Measurements from ENCODE around the gene MEDAG.

The MEDAG gene

DNA sequence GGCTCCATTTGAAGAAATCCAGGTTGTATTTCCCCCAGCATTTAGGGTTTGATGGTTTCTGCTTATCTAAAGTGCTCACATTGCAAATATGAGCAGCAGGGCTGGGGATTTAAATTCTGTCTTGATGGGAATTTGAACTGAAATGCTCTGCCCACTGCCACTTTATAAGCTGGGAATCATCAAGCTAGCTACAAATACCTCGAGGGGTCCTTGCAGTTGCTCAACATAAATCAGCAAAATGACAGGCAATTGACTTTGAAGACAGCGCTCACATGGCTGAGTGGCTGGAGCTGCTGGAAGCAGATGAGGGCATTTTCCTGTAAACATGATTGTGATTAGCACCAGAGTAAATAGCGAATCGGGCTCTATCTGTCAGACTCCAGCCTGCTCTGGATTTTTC is 39.4 kb upstream of the MEDAG start:
- Histone ChIP-seq H3K27me3 (ENCODE audit: control insufficient read depth, insufficient read depth, low read length) (peaks cover 10% of the 10 kb centered on the region), H3K4me3 (ENCODE audit: low read depth, low read length) (no peak overlapping the region), H3K4me1 (ENCODE audit: control insufficient read depth, insufficient read depth, low read length) (peaks cover 36% of the 10 kb centered on the region), H3K9ac (ENCODE audit: low read depth, low read length) (no peak overlapping the region), H3K36me3 (ENCODE audit: control insufficient read depth, insufficient read depth, low read length) (no peaks in the 10 kb centered on the region), H3K9me3 (ENCODE audit: control insufficient read depth, insufficient read depth, low read length) (no peaks in the 10 kb centered on the region)

DNA sequence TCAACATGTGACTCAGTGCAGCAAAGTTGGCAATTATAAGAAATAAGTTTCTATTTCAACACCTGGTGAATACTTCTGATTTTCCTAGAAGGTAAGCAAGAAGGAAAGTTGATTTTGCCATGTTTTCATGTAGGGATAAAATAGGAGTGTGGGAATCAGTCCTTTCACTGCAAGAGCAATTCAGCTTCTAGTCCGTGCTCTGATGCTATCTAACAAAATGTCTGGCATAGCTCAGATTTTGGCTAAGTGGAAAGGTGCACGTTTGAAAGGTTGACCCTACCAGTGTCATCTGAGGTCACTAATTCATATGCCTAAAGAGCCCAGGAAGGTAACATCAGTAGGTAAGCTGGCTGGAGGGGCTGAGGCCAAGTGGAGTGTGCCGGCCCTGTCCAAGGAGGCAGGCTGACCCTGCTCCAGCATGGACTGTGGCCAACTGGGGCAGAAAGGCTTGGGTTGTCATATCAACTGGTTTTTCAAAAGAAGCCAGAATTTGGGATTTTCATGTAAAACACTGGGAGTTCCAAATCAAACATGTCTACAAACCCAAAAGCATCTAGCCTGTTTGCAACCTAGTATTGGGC is 38.9 kb upstream of the MEDAG start:
- no peaks in the 10 kb centered on the region for H3K36me3 ChIP-seq (ENCODE audit: control insufficient read depth, insufficient read depth, low read length)
- H3K9me3 ChIP-seq (ENCODE audit: control insufficient read depth, insufficient read depth, low read length) = no peaks in the 10 kb centered on the region
- peaks cover 5% of the 10 kb centered on the region for H3K27me3 ChIP-seq (ENCODE audit: control insufficient read depth, insufficient read depth, low read length)
- peaks cover 39% of the 10 kb centered on the region for H3K4me1 ChIP-seq (ENCODE audit: control insufficient read depth, insufficient read depth, low read length)
- H3K4me3 ChIP-seq (ENCODE audit: low read depth, low read length) = no peak overlapping the region
- no peak overlapping the region for H3K9ac ChIP-seq (ENCODE audit: low read depth, low read length)

DNA sequence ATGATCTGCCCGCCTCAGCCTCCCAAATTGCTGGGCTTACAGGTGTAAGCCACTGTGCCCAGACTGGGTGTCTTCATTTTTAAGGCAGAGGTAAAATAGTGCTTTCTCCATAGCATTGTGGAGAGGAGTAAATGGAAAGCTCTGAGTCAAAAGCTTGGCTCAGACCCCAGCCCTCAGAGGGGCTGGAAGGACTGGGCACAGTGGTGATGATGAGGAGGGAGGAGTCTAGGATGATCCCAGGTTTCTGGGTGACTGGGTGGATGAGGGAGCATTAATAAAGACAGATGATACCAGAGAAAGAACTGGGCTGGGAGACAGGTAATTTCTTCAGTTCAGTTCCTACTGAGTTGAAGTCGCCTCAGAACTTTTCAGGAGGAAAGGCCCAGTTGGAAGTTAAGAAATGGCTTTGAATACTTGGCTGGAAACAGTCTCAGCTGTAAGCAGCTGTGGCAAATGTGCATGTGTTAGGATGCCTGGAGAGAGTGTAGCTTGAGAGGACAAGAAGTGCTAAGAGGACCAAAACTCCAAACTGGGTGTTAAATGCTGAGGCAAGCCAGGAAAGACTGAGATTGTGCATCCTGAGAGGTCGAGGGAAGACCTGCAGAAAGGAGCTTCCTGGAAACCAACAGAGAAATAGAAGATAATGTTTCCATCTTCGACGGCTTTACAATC is 37.1 kb upstream of the MEDAG start:
- no peak overlapping the region for H3K9ac ChIP-seq (ENCODE audit: low read depth, low read length)
- H3K36me3 ChIP-seq (ENCODE audit: control insufficient read depth, insufficient read depth, low read length) = no peaks in the 10 kb centered on the region
- H3K27me3 ChIP-seq (ENCODE audit: control insufficient read depth, insufficient read depth, low read length) = no peaks in the 10 kb centered on the region

DNA sequence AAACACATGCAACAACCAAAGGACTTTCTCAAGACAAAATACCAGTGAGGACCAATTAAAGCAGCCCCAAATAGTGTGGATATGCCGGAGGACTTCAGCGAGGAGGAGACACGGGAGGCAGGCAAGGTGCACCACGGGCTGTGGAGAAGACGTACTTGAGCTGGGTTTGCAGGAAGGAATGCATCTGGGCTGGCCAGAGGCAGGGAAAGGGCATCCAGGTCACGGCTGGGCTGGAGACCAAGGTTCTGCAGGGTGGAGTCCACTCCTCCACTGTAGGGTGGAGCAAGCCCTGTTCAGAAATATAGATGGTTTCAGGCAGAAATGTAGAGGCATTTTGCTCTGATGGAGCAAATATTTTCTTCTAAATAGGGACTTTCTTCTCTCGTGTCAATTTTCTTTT is 36.6 kb upstream of the MEDAG start:
- Histone ChIP-seq H3K4me3 (ENCODE audit: low read depth, low read length) (no peak overlapping the region), H3K9ac (ENCODE audit: low read depth, low read length) (no peak overlapping the region), H3K4me1 (ENCODE audit: control insufficient read depth, insufficient read depth, low read length) (peaks cover 48% of the 10 kb centered on the region), H3K36me3 (ENCODE audit: control insufficient read depth, insufficient read depth, low read length) (no peaks in the 10 kb centered on the region), H3K9me3 (ENCODE audit: control insufficient read depth, insufficient read depth, low read length) (no peaks in the 10 kb centered on the region), H3K27me3 (ENCODE audit: control insufficient read depth, insufficient read depth, low read length) (no peaks in the 10 kb centered on the region)

More for the DNA sequence above, 37.1 kb upstream of the MEDAG start:
- Histone ChIP-seq H3K9me3 (ENCODE audit: control insufficient read depth, insufficient read depth, low read length) (no peaks in the 10 kb centered on the region), H3K4me1 (ENCODE audit: control insufficient read depth, insufficient read depth, low read length) (peaks cover 49% of the 10 kb centered on the region), H3K4me3 (ENCODE audit: low read depth, low read length) (no peak overlapping the region)

DNA sequence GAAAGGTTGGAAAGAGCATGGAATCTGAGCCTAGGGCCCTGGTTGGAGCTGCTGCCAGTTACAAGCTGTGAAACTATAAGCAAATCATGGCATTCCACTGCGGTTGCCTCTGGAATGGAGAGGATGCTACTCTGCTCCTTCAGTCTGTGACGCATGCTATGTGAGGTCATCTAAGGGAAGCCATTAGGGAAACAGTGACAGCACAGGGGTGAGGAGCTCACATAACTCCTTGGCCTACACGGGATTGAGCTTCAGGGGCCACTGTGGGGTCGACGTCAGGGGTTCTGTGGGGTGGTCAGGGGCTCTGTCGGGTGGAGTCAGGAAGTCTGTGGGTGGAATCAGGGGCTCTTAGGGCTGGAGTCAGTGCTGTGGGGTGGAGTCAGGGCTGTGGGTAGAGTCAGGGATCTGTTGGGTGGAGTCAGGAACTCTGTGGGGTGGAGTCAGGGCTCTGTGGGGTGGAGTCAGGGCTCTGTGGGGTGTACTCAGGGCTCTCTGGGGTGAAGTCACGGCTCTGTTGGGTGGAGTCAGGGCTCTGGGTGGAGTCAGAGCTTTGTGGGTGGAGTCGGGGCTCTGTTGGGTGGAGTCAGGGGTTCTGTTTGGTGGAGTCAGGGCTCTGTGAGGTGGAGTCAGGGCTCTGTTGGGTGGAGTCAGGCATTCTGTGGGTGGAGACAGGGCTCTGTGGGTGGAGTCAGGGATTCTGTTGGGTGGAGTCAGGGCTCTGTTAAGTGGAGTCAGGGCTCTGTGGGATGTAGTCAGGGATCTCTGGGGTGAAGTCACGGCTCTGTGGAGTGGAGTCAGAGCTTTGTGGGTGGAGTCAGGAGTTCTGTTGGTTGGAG is 35.8 kb upstream of the MEDAG start:
- H3K36me3 ChIP-seq (ENCODE audit: control insufficient read depth, insufficient read depth, low read length) = no peaks in the 10 kb centered on the region
- H3K4me1 ChIP-seq (ENCODE audit: control insufficient read depth, insufficient read depth, low read length) = peaks cover 41% of the 10 kb centered on the region
- H3K9me3 ChIP-seq (ENCODE audit: control insufficient read depth, insufficient read depth, low read length) = no peaks in the 10 kb centered on the region
- H3K9ac ChIP-seq (ENCODE audit: low read depth, low read length) = no peak overlapping the region
- no peaks in the 10 kb centered on the region for H3K27me3 ChIP-seq (ENCODE audit: control insufficient read depth, insufficient read depth, low read length)
- H3K4me3 ChIP-seq (ENCODE audit: low read depth, low read length) = peak overlapping the region; percentile 19

DNA sequence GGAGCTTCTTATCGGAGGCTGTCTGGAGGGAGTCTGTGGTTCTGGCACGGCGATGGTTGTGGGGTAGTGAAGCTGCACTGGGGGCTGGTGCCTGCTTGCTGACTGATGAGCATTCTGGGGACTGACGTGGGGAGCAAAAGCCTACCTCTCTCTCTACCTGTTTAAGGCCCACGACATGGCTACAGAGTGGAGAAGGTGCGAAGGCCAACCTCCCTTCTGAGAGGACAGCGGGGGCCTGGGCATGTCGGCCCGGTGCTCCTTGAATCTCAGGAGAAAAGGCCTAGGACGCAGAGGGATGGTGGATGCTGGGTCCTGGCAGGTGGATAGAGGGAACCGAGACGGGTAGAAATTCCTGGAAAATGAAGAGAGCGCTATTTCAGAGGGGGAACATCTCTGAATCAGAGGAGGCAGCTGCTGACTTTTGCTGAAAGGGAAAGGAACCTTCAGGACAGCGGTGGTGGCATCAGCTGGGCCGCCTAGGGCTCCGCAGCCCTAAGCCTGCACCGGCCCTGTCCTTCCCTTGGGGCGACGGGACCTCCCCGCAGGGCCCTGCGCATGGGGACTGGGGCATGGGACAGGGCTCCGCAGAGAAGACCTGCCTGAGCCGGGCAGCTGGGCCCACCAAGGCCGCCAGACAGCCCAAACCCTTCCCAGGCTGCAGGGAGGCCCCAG is 35.0 kb upstream of the MEDAG start:
- H3K4me1 ChIP-seq (ENCODE audit: control insufficient read depth, insufficient read depth, low read length) = peaks cover 34% of the 10 kb centered on the region
- no peaks in the 10 kb centered on the region for H3K27me3 ChIP-seq (ENCODE audit: control insufficient read depth, insufficient read depth, low read length)
- H3K9ac ChIP-seq (ENCODE audit: low read depth, low read length) = no peak overlapping the region
- no peaks in the 10 kb centered on the region for H3K36me3 ChIP-seq (ENCODE audit: control insufficient read depth, insufficient read depth, low read length)
- no peaks in the 10 kb centered on the region for H3K9me3 ChIP-seq (ENCODE audit: control insufficient read depth, insufficient read depth, low read length)
- H3K4me3 ChIP-seq (ENCODE audit: low read depth, low read length) = peak overlapping the region; percentile 19

DNA sequence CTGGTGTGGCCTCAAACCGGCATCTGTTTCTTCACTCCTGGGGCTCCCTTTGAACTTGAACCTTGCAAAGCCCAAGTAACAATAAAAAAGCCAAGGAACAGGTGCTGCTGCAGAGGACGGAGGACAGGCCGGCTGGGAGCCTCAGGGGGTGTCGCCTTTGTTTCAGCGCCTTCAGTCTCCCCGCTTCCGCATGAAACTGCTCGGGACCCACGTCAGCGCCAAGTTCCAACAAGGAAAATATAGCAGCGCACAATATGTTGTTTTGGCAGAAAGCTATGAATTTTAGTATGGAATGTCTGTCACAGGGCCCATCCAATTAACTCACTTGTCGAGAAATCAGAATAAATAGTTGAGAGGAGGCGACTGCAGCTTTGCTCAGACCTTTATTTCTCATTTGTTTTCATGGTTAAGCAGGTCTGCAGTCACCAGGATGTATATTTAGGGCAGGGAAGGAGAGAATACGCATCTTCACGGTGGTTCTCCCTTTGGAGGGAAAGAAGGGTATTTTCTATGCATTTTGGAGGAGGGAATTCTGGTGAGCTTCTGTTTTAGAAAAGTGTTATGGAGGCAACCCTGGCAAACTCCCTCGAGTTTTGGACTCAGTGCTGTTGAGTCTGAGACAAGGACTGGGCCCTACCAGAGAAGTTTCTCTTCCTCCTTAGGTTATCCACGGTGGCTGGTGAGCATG is 34.3 kb upstream of the MEDAG start:
- Histone ChIP-seq H3K9ac (ENCODE audit: low read depth, low read length) (no peak overlapping the region), H3K27me3 (ENCODE audit: control insufficient read depth, insufficient read depth, low read length) (no peaks in the 10 kb centered on the region), H3K4me3 (ENCODE audit: low read depth, low read length) (no peak overlapping the region), H3K36me3 (ENCODE audit: control insufficient read depth, insufficient read depth, low read length) (no peaks in the 10 kb centered on the region), H3K9me3 (ENCODE audit: control insufficient read depth, insufficient read depth, low read length) (no peaks in the 10 kb centered on the region), H3K4me1 (ENCODE audit: control insufficient read depth, insufficient read depth, low read length) (peaks cover 34% of the 10 kb centered on the region)

DNA sequence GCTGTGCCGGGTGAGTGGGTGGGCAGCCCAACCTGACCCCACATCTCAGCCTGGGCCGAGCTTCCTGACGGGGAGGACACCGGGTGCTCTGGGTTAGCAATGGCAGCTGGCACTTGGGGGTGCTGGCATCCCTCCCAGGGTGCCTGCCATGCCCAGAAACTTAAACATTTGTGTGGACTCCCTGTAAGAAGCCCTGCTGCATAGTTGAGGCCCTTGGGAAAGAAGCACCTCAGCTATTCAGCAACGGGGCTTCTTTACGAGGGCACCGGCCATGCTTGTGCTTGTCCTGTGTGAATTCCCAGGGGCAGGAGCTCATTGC is 33.8 kb upstream of the MEDAG start:
- Histone ChIP-seq H3K27me3 (ENCODE audit: control insufficient read depth, insufficient read depth, low read length) (no peaks in the 10 kb centered on the region), H3K4me3 (ENCODE audit: low read depth, low read length) (no peak overlapping the region), H3K36me3 (ENCODE audit: control insufficient read depth, insufficient read depth, low read length) (no peaks in the 10 kb centered on the region), H3K4me1 (ENCODE audit: control insufficient read depth, insufficient read depth, low read length) (peaks cover 34% of the 10 kb centered on the region), H3K9me3 (ENCODE audit: control insufficient read depth, insufficient read depth, low read length) (no peaks in the 10 kb centered on the region), H3K9ac (ENCODE audit: low read depth, low read length) (no peak overlapping the region)

DNA sequence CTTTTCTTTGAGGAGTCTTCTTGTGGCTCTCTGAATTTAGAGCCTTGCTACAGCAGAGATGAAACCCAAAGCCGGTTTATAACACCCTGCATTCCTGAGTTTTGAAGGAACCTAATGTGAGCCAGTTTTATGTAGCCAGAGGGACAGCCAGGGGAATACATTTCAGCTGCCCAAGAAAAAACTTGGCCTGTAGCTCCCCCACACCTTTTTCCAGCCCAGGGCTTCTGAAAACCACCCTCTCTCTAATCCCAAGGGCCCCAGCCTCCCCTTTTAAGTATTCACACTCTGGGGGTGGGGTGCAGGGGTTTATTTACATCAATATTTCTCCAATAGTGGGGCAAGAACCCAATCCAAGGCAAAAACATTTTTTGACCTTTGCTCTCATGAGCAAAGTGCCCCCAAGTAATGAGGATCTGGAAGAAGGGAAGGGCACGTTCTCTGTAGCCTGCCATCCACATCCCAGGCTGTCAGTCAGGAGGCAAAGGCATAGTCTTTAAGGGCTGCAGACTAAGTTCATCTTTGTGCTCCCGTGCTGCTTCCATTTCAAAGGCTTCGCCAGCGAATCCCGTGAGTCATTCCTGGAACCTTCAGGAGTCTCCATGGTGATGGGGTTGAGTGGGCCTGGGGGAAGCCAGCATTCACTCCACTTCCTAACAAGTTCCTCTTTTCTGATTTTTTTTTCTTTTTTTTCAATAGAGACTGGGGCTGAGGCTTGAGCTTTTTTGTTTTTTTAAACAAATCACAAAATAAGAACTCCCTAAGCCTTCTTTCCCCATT is 33.2 kb upstream of the MEDAG start:
- H3K36me3 ChIP-seq (ENCODE audit: control insufficient read depth, insufficient read depth, low read length) = no peaks in the 10 kb centered on the region
- H3K27me3 ChIP-seq (ENCODE audit: control insufficient read depth, insufficient read depth, low read length) = no peaks in the 10 kb centered on the region
- peak overlapping the region; percentile 11 for H3K4me3 ChIP-seq (ENCODE audit: low read depth, low read length)
- no peaks in the 10 kb centered on the region for H3K9me3 ChIP-seq (ENCODE audit: control insufficient read depth, insufficient read depth, low read length)
- H3K9ac ChIP-seq (ENCODE audit: low read depth, low read length) = no peak overlapping the region
- H3K4me1 ChIP-seq (ENCODE audit: control insufficient read depth, insufficient read depth, low read length) = peaks cover 34% of the 10 kb centered on the region

DNA sequence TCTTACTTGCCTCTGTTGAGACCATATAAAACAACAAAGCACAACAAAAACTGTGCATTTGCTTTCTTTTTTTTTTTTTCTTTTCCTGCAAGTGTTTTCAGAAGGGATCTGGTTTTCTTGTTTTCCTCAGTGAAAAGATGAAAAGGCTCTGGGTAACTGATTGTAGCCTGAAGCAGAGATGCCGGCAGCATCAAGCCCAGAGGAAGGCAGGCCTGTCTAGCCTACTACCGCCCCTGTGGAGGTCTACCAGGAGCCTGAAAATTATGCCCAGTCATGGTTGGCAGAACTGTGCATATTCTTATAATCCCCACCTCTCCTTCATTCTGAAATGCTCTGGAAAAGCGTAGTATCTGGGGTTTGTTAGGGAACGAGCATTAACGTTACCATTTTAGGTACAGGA is 32.6 kb upstream of the MEDAG start:
- H3K27me3 ChIP-seq (ENCODE audit: control insufficient read depth, insufficient read depth, low read length) = no peaks in the 10 kb centered on the region
- no peak overlapping the region for H3K9ac ChIP-seq (ENCODE audit: low read depth, low read length)
- H3K9me3 ChIP-seq (ENCODE audit: control insufficient read depth, insufficient read depth, low read length) = no peaks in the 10 kb centered on the region
- peaks cover 34% of the 10 kb centered on the region for H3K4me1 ChIP-seq (ENCODE audit: control insufficient read depth, insufficient read depth, low read length)
- no peak overlapping the region for H3K4me3 ChIP-seq (ENCODE audit: low read depth, low read length)
- H3K36me3 ChIP-seq (ENCODE audit: control insufficient read depth, insufficient read depth, low read length) = no peaks in the 10 kb centered on the region

DNA sequence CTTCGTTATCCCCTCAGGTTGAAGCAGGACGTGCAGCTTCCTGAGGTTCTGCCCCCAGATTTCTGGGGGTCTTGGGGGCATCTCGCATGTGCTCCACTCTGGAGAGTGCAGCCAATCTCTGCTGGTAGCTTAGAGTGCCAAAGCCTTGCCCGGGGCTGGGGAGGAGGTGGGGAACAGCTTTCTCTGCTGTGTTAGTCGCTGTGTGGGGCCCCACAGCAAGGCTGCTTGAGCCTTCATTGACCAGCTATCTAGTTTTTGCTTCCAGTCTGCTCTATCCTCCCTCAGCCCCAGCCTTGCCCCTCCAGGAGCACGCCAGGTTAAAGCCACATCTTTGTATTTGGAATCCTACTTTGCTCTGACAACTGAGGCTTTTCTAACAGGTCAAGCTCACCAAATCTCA is 32.0 kb upstream of the MEDAG start:
- peaks cover 34% of the 10 kb centered on the region for H3K4me1 ChIP-seq (ENCODE audit: control insufficient read depth, insufficient read depth, low read length)
- no peak overlapping the region for H3K9ac ChIP-seq (ENCODE audit: low read depth, low read length)

More for the DNA sequence above, 32.0 kb upstream of the MEDAG start:
- no peaks in the 10 kb centered on the region for H3K36me3 ChIP-seq (ENCODE audit: control insufficient read depth, insufficient read depth, low read length)
- H3K27me3 ChIP-seq (ENCODE audit: control insufficient read depth, insufficient read depth, low read length) = no peaks in the 10 kb centered on the region
- no peaks in the 10 kb centered on the region for H3K9me3 ChIP-seq (ENCODE audit: control insufficient read depth, insufficient read depth, low read length)
- H3K4me3 ChIP-seq (ENCODE audit: low read depth, low read length) = no peak overlapping the region
